PFSK-1 (cell line): Measurements from ENCODE around the gene GMDS.

Source experiments
- FOXP2 ChIP-seq: optimal IDR thresholded peaks from 2 replicates; pipeline ENCODE3; 2011; ENCODE audit warnings: borderline replicate concordance, control low read depth, inconsistent platforms; ENCODE audit not compliant: insufficient read depth; ENCODE audit errors: extremely low read length, extremely low read depth
- POLR2AphosphoS5 ChIP-seq: IDR thresholded peaks from 2 replicates; pipeline ENCODE4 v1.6.1; 2012; ENCODE audit warnings: low read depth, mild to moderate bottlenecking, control low read depth, low read length, moderate library complexity
- SIN3A ChIP-seq: IDR thresholded peaks from 2 replicates; pipeline ENCODE4 v1.6.1; 2012; ENCODE audit warnings: mild to moderate bottlenecking, low read length, moderate library complexity, borderline replicate concordance; ENCODE audit not compliant: insufficient read depth
- TAF1 ChIP-seq: IDR thresholded peaks from 2 replicates; pipeline ENCODE4 v1.6.1; 2012; ENCODE audit warnings: low read length, control low read depth, borderline replicate concordance; ENCODE audit not compliant: insufficient read depth
- TF ChIP-seq, protein P1 (sequence below), 2 experiments: IDR thresholded peaks; 2 replicates each; pipeline versions ENCODE4 v1.6.1 to v1.8.0; 2011 to 2012; ENCODE audit warnings: low read depth in 2 of 2, low read length in 2 of 2, control low read depth in 1 of 2, inconsistent platforms in 1 of 2, mild to moderate bottlenecking in 1 of 2, moderate library complexity in 1 of 2; ENCODE audit not compliant: insufficient read depth in 1 of 2

DNA sequence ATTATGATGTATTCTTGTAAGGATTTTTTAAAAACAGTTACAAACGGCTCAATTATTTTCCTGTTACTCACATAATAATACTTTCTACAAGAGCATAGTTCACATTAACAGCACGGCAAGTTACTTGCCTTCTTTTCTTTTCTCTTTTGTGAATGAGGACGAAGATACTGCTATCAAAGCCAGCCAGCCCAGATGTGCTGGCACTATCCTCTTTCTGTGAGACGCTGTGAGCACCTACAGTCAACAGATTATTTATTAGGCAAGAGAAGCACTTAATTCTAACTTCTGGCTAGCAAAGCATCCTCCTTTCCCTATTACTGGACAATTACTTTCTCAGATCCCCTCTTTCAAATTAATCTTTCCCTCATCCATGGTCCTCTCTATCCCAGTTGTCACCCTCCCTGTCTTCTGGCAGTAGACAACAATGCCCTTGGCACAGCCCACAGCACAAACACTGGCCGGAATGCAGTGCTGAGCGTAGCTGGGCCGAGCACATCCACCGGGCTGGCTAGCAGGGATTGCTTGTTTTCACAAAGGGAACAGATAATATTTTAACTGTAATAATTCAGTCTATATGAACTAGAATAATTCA lies 373.6 kb downstream of the GMDS start:
- TF ChIP-seq TAF1 (no peak), FOXP2 (no peak), SIN3A (no peak), POLR2AphosphoS5 (no peak)
- TF ChIP-seq, protein P1, sequence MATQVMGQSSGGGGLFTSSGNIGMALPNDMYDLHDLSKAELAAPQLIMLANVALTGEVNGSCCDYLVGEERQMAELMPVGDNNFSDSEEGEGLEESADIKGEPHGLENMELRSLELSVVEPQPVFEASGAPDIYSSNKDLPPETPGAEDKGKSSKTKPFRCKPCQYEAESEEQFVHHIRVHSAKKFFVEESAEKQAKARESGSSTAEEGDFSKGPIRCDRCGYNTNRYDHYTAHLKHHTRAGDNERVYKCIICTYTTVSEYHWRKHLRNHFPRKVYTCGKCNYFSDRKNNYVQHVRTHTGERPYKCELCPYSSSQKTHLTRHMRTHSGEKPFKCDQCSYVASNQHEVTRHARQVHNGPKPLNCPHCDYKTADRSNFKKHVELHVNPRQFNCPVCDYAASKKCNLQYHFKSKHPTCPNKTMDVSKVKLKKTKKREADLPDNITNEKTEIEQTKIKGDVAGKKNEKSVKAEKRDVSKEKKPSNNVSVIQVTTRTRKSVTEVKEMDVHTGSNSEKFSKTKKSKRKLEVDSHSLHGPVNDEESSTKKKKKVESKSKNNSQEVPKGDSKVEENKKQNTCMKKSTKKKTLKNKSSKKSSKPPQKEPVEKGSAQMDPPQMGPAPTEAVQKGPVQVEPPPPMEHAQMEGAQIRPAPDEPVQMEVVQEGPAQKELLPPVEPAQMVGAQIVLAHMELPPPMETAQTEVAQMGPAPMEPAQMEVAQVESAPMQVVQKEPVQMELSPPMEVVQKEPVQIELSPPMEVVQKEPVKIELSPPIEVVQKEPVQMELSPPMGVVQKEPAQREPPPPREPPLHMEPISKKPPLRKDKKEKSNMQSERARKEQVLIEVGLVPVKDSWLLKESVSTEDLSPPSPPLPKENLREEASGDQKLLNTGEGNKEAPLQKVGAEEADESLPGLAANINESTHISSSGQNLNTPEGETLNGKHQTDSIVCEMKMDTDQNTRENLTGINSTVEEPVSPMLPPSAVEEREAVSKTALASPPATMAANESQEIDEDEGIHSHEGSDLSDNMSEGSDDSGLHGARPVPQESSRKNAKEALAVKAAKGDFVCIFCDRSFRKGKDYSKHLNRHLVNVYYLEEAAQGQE (IDR thresholded peaks at IDR 0.05; ENCODE audit: insufficient read depth in 1 of 2, low read depth in 2 of 2, low read length in 2 of 2), result no peak
